MCF 10A (cell line): ENCODE results near the gene S100P. TPM values are rescaled to one million over a fixed set of nuclear protein-coding genes. Genes with fewer than 3 reads are reported as not detected.

Experiments
- BruUV-seq: library from RNA; stranded (reverse); fragments of 400-500 nt; replicated peaks from 2 replicates; lab custom pipeline; 2021; lab: Mats Ljungman, UMichigan
- CTCF ChIA-PET: fragments of 300-600 bp; sonication (Branson Sonifier 250); formaldehyde crosslinking; extraction: SDS; loops from one replicate; lab custom pipeline; 2021; ENCODE audit warnings: antibody characterized with exemption, inconsistent platforms; lab: Yijun Ruan, JAX
- POLR2A ChIA-PET: fragments of 300-600, 350-650 bp; sonication (Branson Sonifier 250); formaldehyde crosslinking; extraction: SDS; loops from one replicate; lab custom pipeline; 2020; ENCODE audit warnings: antibody characterized with exemption, inconsistent platforms; lab: Yijun Ruan, JAX
- DNase-seq: peaks from one replicate; pipeline ENCODE4 v3.0.0-alpha.2; 2018; ENCODE audit not compliant: unreplicated experiment
- H3K27ac Mint-ChIP-seq: one replicate; pipeline ENCODE4 v1.8.0; 2022; ENCODE audit warnings: mild to moderate bottlenecking, low read depth, mixed read lengths; ENCODE audit not compliant: unreplicated experiment
- H3K27me3 Mint-ChIP-seq: one replicate; pipeline ENCODE4 v1.8.0; 2022; ENCODE audit warnings: mixed read lengths; ENCODE audit not compliant: insufficient read depth, unreplicated experiment
- H3K36me3 Mint-ChIP-seq: one replicate; pipeline ENCODE4 v1.8.0; 2022; ENCODE audit warnings: mild to moderate bottlenecking, moderate library complexity, mixed read lengths; ENCODE audit not compliant: insufficient read depth, unreplicated experiment
- H3K4me1 Mint-ChIP-seq: one replicate; pipeline ENCODE4 v1.8.0; 2022; ENCODE audit warnings: mixed read lengths; ENCODE audit not compliant: insufficient read depth, unreplicated experiment
- H3K4me3 Mint-ChIP-seq: one replicate; pipeline ENCODE4 v1.8.0; 2022; ENCODE audit warnings: mild to moderate bottlenecking, moderate library complexity, mixed read lengths; ENCODE audit not compliant: unreplicated experiment
- H3K9me3 Mint-ChIP-seq: one replicate; pipeline ENCODE4 v1.8.0; 2022; ENCODE audit warnings: mixed read lengths; ENCODE audit not compliant: unreplicated experiment
- intact Hi-C: fragments of 100-400 bp; cut with micrococcal nuclease; formaldehyde crosslinking; loops from 2 replicates; pipeline ENCODE4 v1.14.1; 2022
- total RNA-seq: library from RNA; stranded (reverse); gene quantifications from 2 replicates; pipeline ENCODE4 v1.2.3, GENCODE V29; 2022
- TF ChIP-seq, protein P1 (sequence below): fragments of 200-600 bp; IDR thresholded peaks from one replicate; pipeline ENCODE4 v1.8.0; 2022; ENCODE audit warnings: antibody characterized with exemption, mild to moderate bottlenecking; ENCODE audit not compliant: unreplicated experiment

S100P gene
- total RNA-seq, 1 experiment from 2014 or later, result 55.6 TPM

DNA sequence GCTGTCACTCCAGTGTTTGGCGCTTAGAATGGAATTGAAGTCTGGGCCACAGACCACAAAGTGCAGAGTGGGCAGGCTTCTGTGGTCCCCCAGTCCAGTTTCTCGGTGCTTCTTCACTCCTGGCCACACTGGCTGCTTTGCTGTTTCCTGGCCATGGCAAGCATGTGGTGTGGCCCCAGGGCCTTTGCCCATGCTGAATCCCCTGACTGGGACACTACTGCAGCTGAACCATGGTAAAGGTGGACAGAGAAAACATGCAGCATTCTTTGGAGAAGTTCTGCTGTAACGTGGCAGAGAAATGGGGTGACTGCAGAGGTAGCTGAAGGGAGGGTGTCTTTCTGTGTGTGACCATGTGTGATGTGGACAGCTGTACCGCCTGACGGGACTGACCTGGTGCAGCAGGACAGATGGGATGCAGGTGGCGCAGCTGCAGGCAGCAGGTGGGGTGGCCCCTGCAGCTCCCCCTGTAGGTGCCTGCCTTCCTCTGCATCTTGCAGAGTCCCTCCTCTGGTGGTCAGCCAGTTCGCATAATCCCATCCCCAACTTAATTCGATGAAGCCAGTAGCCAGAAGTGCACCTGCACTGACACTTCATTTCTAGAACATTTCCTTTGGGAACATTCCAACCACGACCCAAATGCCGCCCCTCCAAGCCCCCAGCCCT, 13.2 kb upstream of the S100P start:
- H3K27me3 Mint-ChIP-seq, result no peaks in the 10 kb centered on the region
- no TSS peak for BruUV-seq
- no peak for DNase-seq
- peaks cover 37% of the 10 kb centered on the region for H3K36me3 Mint-ChIP-seq
- ChIA-PET POLR2A (interaction anchor here (1.8 kb wide), 1 partner anchor 15 kb away, joined by 6 read pairs; no protein-coding TSS in a partner anchor), CTCF (interaction anchor here (0.6 to 1.4 kb wide), 2 partner anchors 38 to 1306 kb away, joined by 3 to 4 read pairs; no protein-coding TSS in a partner anchor)
- TF ChIP-seq, protein P1, sequence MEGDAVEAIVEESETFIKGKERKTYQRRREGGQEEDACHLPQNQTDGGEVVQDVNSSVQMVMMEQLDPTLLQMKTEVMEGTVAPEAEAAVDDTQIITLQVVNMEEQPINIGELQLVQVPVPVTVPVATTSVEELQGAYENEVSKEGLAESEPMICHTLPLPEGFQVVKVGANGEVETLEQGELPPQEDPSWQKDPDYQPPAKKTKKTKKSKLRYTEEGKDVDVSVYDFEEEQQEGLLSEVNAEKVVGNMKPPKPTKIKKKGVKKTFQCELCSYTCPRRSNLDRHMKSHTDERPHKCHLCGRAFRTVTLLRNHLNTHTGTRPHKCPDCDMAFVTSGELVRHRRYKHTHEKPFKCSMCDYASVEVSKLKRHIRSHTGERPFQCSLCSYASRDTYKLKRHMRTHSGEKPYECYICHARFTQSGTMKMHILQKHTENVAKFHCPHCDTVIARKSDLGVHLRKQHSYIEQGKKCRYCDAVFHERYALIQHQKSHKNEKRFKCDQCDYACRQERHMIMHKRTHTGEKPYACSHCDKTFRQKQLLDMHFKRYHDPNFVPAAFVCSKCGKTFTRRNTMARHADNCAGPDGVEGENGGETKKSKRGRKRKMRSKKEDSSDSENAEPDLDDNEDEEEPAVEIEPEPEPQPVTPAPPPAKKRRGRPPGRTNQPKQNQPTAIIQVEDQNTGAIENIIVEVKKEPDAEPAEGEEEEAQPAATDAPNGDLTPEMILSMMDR, result peak; percentile 7
- no peak overlapping the region for H3K27ac Mint-ChIP-seq
- intact Hi-C loops, result no loop called here
- peaks cover 14% of the 10 kb centered on the region for H3K4me1 Mint-ChIP-seq
- no peak overlapping the region for H3K4me3 Mint-ChIP-seq
- H3K9me3 Mint-ChIP-seq, result no peaks in the 10 kb centered on the region

DNA sequence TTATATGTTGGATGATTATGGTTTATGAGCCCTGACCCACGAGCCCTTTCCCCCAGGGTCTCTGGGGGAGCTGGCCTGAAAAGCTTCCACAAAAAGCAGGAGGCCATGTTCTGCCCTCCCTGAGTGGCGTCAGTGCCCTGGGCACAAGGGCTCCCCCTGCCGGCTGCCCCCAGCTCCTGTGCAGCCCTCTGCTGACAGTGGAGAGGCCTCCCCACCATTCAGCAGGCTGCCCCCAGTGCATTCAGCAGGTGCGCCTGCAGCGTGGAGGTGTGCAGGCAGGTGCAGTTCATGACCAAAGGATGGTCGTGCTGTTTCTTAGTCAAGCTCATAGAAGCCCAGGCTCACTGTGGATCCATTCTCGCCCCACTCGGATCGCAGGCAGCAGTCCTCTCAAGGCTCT, 12.5 kb upstream of the S100P start:
- ChIA-PET POLR2A (interaction anchor here (0.7 kb wide), 1 partner anchor 25 kb away, joined by 3 read pairs; no protein-coding TSS in a partner anchor), CTCF (interaction anchor here (0.5 to 1.4 kb wide), 3 partner anchors 39 to 1305 kb away, joined by 3 to 4 read pairs (median 4); no protein-coding TSS in a partner anchor)
- peaks cover 30% of the 10 kb centered on the region for H3K36me3 Mint-ChIP-seq
- DNase-seq, result no peak
- no peaks in the 10 kb centered on the region for H3K27me3 Mint-ChIP-seq
- H3K4me1 Mint-ChIP-seq, result peaks cover 8% of the 10 kb centered on the region
- TF ChIP-seq, protein P1, result no peak
- BruUV-seq, result no TSS peak
- no peaks in the 10 kb centered on the region for H3K9me3 Mint-ChIP-seq
- H3K27ac Mint-ChIP-seq, result no peak overlapping the region
- intact Hi-C loops, result no loop called here
- no peak overlapping the region for H3K4me3 Mint-ChIP-seq

DNA sequence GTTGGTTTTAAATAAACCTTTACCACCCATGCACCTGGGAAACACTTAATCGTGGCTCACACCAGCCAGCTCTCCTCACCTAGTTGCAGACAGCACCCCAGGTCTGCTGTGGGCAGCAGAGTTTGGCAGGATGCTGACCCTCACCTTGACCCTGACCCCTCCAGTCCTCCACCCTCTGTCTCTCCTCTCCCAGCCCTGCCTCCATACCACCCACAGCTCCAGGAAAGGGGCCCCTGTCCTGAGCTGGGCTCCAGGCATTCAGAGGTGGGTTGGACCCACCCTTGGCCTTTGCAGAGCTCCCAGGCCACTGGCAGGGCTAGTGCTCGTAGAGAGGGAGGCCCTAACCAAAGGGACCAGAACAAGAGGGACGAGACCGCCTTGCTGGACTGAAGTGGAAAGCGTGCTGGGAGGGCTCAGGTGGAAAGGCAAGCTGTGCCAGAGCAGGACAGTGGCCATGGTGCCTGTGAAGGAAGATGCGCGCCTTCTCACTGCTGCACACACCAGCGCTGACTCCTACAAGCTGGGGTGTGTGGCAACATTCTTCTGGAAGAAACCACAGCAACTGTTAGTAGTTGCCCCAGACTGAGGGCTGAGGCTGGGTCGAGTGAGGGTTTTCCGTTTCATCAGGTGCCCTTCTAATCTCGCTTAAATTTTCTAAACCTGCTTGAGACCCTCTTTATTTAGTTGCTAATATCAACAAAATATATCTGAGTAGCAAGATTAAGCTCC, 10.7 kb upstream of the S100P start:
- no peaks in the 10 kb centered on the region for H3K27me3 Mint-ChIP-seq
- H3K4me1 Mint-ChIP-seq, result no peaks in the 10 kb centered on the region
- H3K9me3 Mint-ChIP-seq, result no peaks in the 10 kb centered on the region
- intact Hi-C loops, result no loop called here
- no TSS peak for BruUV-seq
- no peak overlapping the region for H3K27ac Mint-ChIP-seq
- CTCF ChIA-PET, result interaction anchor here (0.6 to 2.0 kb wide), 3 partner anchors 8 to 147 kb away, joined by 3 to 6 read pairs (median 6); no protein-coding TSS in a partner anchor
- no peak for DNase-seq
- POLR2A ChIA-PET, result interaction anchor here (1.7 to 3.1 kb wide), 2 partner anchors 9 to 13 kb away, joined by 8 to 18 read pairs; a partner anchor contains a TSS
- no peak overlapping the region for H3K4me3 Mint-ChIP-seq
- H3K36me3 Mint-ChIP-seq, result peaks cover 11% of the 10 kb centered on the region
- TF ChIP-seq, protein P1, result no peak

DNA sequence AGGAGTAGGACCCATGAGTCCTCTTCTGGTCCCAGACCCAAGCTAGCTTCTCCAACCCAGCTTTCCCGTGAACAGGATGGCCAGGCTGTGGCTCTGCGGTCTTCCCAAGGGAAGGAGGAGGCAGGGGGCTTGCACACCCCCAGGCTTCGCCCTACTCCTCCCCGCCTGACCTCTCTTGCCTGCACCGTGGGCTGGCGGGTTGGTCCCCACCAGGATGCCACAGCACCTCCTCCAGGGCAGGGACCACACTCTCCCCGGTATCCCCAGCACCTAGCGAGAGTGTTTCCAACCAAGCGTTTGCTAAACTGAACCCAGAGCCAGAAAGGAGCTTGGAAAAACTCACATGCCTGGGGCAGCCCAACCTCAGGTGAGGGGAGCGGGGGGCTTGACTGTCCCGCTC, 9.0 kb upstream of the S100P start:
- intact Hi-C loops, result no loop called here
- Mint-ChIP-seq H3K9me3 (no peaks in the 10 kb centered on the region), H3K27ac (no peak overlapping the region), H3K4me1 (peaks cover 3% of the 10 kb centered on the region), H3K27me3 (no peaks in the 10 kb centered on the region), H3K36me3 (peaks cover under 1% of the 10 kb centered on the region), H3K4me3 (no peak overlapping the region)
- BruUV-seq, result no TSS peak
- POLR2A ChIA-PET, result interaction anchor here (0.7 to 3.1 kb wide), 2 partner anchors 10 to 23 kb away, joined by 4 to 18 read pairs; a partner anchor contains a TSS
- no peak for DNase-seq
- CTCF ChIA-PET, result interaction anchor here (0.5 to 1.7 kb wide), 2 partner anchors 10 to 137 kb away, joined by 4 to 6 read pairs; no protein-coding TSS in a partner anchor
- TF ChIP-seq, protein P1, result no peak
